K562 (cell line): ENCODE measurements around the gene PSAP. TPM values are rescaled to one million over a fixed set of nuclear protein-coding genes. Genes with fewer than 3 reads are reported as not detected.

Experiments used
- ATAC-seq: fragments of 200-7000 bp; cut with Tn5 transposase; 3 replicates; pipeline ENCODE4 v1.9.1; 2020; ENCODE audit warnings: moderate library complexity
- BruUV-seq: library from RNA; stranded (reverse); fragments of 400-500 nt; replicated peaks from 2 replicates; lab custom pipeline; 2021; lab: Mats Ljungman, UMichigan
- CTCF ChIA-PET: fragments of 300-600 bp; formaldehyde crosslinking; extraction: SDS; loops from one replicate; lab custom pipeline; 2021; ENCODE audit warnings: low intra/inter-chr PET ratio; lab: Yijun Ruan, JAX
- POLR2A ChIA-PET: fragments of 300-600, 350-650 bp; sonication (Branson Sonifier 250); formaldehyde crosslinking; extraction: SDS; loops from one replicate; lab custom pipeline; 2021; ENCODE audit warnings: antibody characterized with exemption, inconsistent platforms; lab: Yijun Ruan, JAX
- DNase-seq, 4 experiments: peaks; one replicate each; pipeline versions ENCODE4 v3.0.0 to v3.0.0-alpha.2; 2011 to 2018; ENCODE audit warnings: low spot score in 3 of 4, mixed read lengths in 3 of 4; ENCODE audit errors: extremely low read depth in 1 of 4
- FAIRE-seq: peaks from 2 replicates; lab custom pipeline; 2011; peaks lifted over from hg19 to GRCh38; lab: Jason Lieb, UNC
- H2AFZ ChIP-seq: 2 replicates; pipeline ENCODE4 v1.6.0; 2011; ENCODE audit warnings: low read depth, low read length, control low read depth, inconsistent platforms
- H3K27ac ChIP-seq: fragments of 200-600 bp; 3 replicates; pipeline ENCODE4 v1.8.0; 2011; ENCODE audit warnings: low read depth, mild to moderate bottlenecking, control low read depth, inconsistent platforms, low read length, moderate library complexity, mixed read lengths; ENCODE audit errors: extremely low read depth
- H3K27me3 ChIP-seq, 2 experiments: fragments of 300-600 bp in 1 of 2; 2 replicates in 1 of 2; 3 replicates in 1 of 2; pipeline versions ENCODE4 v1.6.0 to v1.8.0; 2011; ENCODE audit warnings: inconsistent platforms in 2 of 2, low read length in 2 of 2, mild to moderate bottlenecking in 1 of 2, mixed read lengths in 1 of 2, moderate library complexity in 1 of 2; ENCODE audit not compliant: control insufficient read depth in 2 of 2, insufficient read depth in 2 of 2
- H3K36me3 ChIP-seq: fragments of 300-600 bp; 3 replicates; pipeline ENCODE4 v1.8.0; 2011; ENCODE audit warnings: mild to moderate bottlenecking, low read length, inconsistent platforms; ENCODE audit not compliant: control insufficient read depth, insufficient read depth
- H3K4me1 ChIP-seq, 2 experiments: fragments of 200-600 bp in 1 of 2; replicated peaks in 1 of 2; 2 replicates in 1 of 2; 3 replicates in 1 of 2; pipeline versions ENCODE4 v1.5.1 to v1.8.0; 2011; ENCODE audit warnings: inconsistent platforms in 2 of 2, low read length in 2 of 2, mild to moderate bottlenecking in 1 of 2, mixed read lengths in 1 of 2, moderate library complexity in 1 of 2; ENCODE audit not compliant: control insufficient read depth in 2 of 2, insufficient read depth in 2 of 2
- H3K4me2 ChIP-seq: 2 replicates; pipeline ENCODE4 v1.6.1; 2011; ENCODE audit warnings: low read length, control low read depth, inconsistent platforms, mixed read lengths; ENCODE audit not compliant: insufficient read depth
- H3K4me3 ChIP-seq: fragments of 200-600 bp; sonication (generic), shearing (Covaris generic); 2 replicates; pipeline ENCODE4 v1.5.1; 2016; ENCODE audit warnings: control low read depth, inconsistent platforms
- H3K79me2 ChIP-seq: fragments of 200-600 bp; 3 replicates; pipeline ENCODE4 v1.8.0; 2011; ENCODE audit warnings: low read length, inconsistent platforms; ENCODE audit not compliant: control insufficient read depth, insufficient read depth
- H3K9ac ChIP-seq, 2 experiments: 2 replicates each; pipeline versions ENCODE4 v1.6.0 to v1.6.1; 2011; ENCODE audit warnings: low read depth in 2 of 2, low read length in 2 of 2, control low read depth in 1 of 2, inconsistent platforms in 1 of 2, mild to moderate bottlenecking in 1 of 2, mixed read lengths in 1 of 2; ENCODE audit not compliant: insufficient read depth in 1 of 2
- H3K9me1 ChIP-seq: one replicate; pipeline ENCODE4 v1.6.0; 2011; ENCODE audit warnings: inconsistent platforms, mild to moderate bottlenecking, low read length, moderate library complexity; ENCODE audit not compliant: control insufficient read depth, insufficient read depth
- H3K9me3 ChIP-seq: replicated peaks from 2 replicates; pipeline ENCODE4 v1.5.1; 2011; ENCODE audit warnings: low read depth, low read length, inconsistent platforms; ENCODE audit not compliant: control insufficient read depth, insufficient read depth
- H4K20me1 ChIP-seq: replicated peaks from 2 replicates; pipeline ENCODE4 v1.6.1; 2011; ENCODE audit warnings: low read length, inconsistent platforms, mixed read lengths; ENCODE audit not compliant: control insufficient read depth, insufficient read depth
- ATF3 ChIP-seq, 2 experiments: fragments of 450-650 bp in 1 of 2; sonication (generic) in 1 of 2; formaldehyde crosslinking in 1 of 2; IDR thresholded peaks in 1 of 2; conservative IDR thresholded peaks in 1 of 2; 2 replicates each; pipeline versions ENCODE4 v1.6.1 to v1.8.1; 2016 to 2023; ENCODE audit warnings: mild to moderate bottlenecking in 2 of 2, moderate library complexity in 2 of 2, inconsistent platforms in 1 of 2, missing genetic modification reagents in 1 of 2
- CHCHD3 ChIP-seq: fragments of 250-450 bp; sonication (Bioruptor Pico); IDR thresholded peaks from 2 replicates; pipeline ENCODE4 v2.1.2; 2022; ENCODE audit warnings: mild to moderate bottlenecking
- EHMT2 ChIP-seq: fragments of 450-650 bp; IDR thresholded peaks from 2 replicates; pipeline ENCODE4 v1.6.1; 2018; ENCODE audit warnings: antibody characterized with exemption
- FOSL1 ChIP-seq: fragments of 200-800 bp; sonication (Bioruptor generic); conservative IDR thresholded peaks from 2 replicates; pipeline ENCODE4 v1.6.1; 2016; ENCODE audit warnings: missing genetic modification characterization, missing compliant biosample characterization
- FOXJ2 ChIP-seq: fragments of 200-800 bp; sonication (Bioruptor generic); IDR thresholded peaks from 2 replicates; pipeline ENCODE4 v1.6.1; 2016; ENCODE audit warnings: missing genetic modification characterization, missing compliant biosample characterization
- MAFK ChIP-seq: IDR thresholded peaks from 2 replicates; pipeline ENCODE4 v1.6.1; 2011; ENCODE audit warnings: low read length, improper control_type of control experiment
- NFIX ChIP-seq: fragments of 250-450 bp; sonication (Bioruptor Pico); IDR thresholded peaks from 2 replicates; pipeline ENCODE4 v1.4.0; 2020; ENCODE audit warnings: low read depth, mild to moderate bottlenecking, moderate library complexity
- RBBP5 ChIP-seq: fragments of 200-600 bp; sonication (generic); IDR thresholded peaks from 2 replicates; pipeline ENCODE4 v1.6.1; 2012; ENCODE audit warnings: borderline replicate concordance, mild to moderate bottlenecking, low read length, control low read depth, inconsistent platforms; ENCODE audit not compliant: insufficient read depth, poor library complexity, severe bottlenecking
- RBFOX2 ChIP-seq: fragments of 200-400 bp; formaldehyde crosslinking; IDR thresholded peaks from 2 replicates; pipeline ENCODE4 v1.6.1; 2017; ENCODE audit warnings: low read depth, mild to moderate bottlenecking, low read length, moderate library complexity
- SMARCA4 ChIP-seq: fragments of 450-650 bp; IDR thresholded peaks from 2 replicates; pipeline ENCODE4 v1.6.1; 2016
- SPI1 ChIP-seq: IDR thresholded peaks from 2 replicates; pipeline ENCODE4 v1.6.1; 2011; ENCODE audit warnings: low read depth, low read length, control low read depth, borderline replicate concordance
- ZNF280B ChIP-seq: fragments of 250-450 bp; sonication (Bioruptor Pico); IDR thresholded peaks from 2 replicates; pipeline ENCODE4 v1.5.1; 2021; ENCODE audit warnings: mild to moderate bottlenecking
- ZNF696 ChIP-seq: fragments of 250-450 bp; sonication (Bioruptor Pico); conservative IDR thresholded peaks from 2 replicates; pipeline ENCODE4 v1.4.0; 2020; ENCODE audit warnings: mild to moderate bottlenecking, moderate library complexity
- WGBS: fragments of 100-300 bp; shearing (Covaris generic); methylation state at CpG from one replicate; pipeline ENCODE4 v1.1.6; 2016; ENCODE audit warnings: low coverage, mixed read lengths; ENCODE audit not compliant: insufficient coverage; ENCODE audit errors: missing lambda C conversion rate; 5-methylcytosine and 5-hydroxymethylcytosine counted together
- in situ Hi-C: fragments of 300-500 bp; cut with MboI; formaldehyde crosslinking; loops from 4 replicates; pipeline ENCODE4 v1.15.0; 2018; ENCODE audit warnings: inconsistent platforms, mixed read lengths
- intact Hi-C: fragments of 100-400 bp; cut with micrococcal nuclease; formaldehyde crosslinking; loops from 2 replicates; pipeline ENCODE4 v1.14.2; 2022
- polyA plus RNA-seq, 8 experiments: library from polyadenylated mRNA; depleted of rRNA in 4 of 8; stranded (reverse) in 5 of 8; unstranded in 3 of 8; fragments of >200 nt; fragmentation: Nextera tagmentation in 2 of 8; fragmentation: Illumina TruSeq in 1 of 8; extraction: Ambion mirVana in 2 of 8; extraction: Trizol in 1 of 8; gene quantifications; 2 replicates each; pipeline versions ENCODE4 v1.2.1 to v1.2.3, GENCODE V29; 2011 to 2014; ENCODE audit warnings: inconsistent platforms in 1 of 8, missing spikeins in 1 of 8
- total RNA-seq, 7 experiments: library from RNA; depleted of rRNA in 6 of 7; stranded (reverse); fragments of >200 nt in 6 of 7; fragmentation: Illumina TruSeq in 2 of 7; extraction: Trizol in 2 of 7; gene quantifications; 2 replicates each; pipeline versions ENCODE4 v1.2.1 to v1.2.3, GENCODE V29; 2011 to 2021; ENCODE audit warnings: low replicate concordance in 1 of 7

The PSAP gene
- total and polyA plus RNA-seq, 9 of the 15 experiments (the other 6 are each of a cell fraction or from before 2014, with no cell fraction given), result 245 to 700 (median 429) TPM

- TF ChIP-seq NFIX (CRISPR knock-in tag) (no peak), RBFOX2 (peak; percentile 45), EHMT2 (0 out of 2 replicates have a peak, but pooled peaks have one; percentile 6), MAFK (peak; percentile 44; the same call in 1 of the 2 replicates), RBBP5 (no peak), ATF3 (IDR thresholded peaks at IDR 0.05) (no peak), ATF3 (CRISPR knock-in tag; conservative IDR thresholded peaks at IDR 0.05) (no peak), FOSL1 (tag) (peak; percentile 50; the same call in 1 of the 2 replicates)
Observed at GRCh38 chr10:71805776-71806703, 45.0 kb downstream of the PSAP start (continued).

DNA sequence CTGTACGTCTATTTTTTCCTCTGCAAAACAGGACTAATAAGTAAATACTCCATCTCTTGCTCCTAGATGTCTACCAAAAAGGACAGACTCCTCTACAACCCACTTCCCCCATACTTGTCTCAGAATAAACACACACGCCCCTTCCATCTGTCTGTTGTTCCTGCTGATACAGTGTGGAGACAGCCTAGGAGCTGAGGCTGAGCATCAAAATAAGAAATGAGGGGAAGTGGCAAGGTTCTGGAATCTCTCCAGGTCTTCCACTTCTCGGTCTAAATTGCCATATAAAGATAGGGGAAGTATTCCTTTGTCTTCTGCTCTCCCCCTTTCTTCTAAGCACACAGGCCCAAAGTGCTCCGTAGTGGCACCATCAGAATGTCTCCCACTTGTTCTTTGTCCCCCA lies 47.0 kb downstream of the PSAP start:
- Histone ChIP-seq H3K27ac (no peak overlapping the region), H3K4me1 (peaks cover 17 to 33% of the 10 kb centered on the region in 2 experiments), H4K20me1 (no peaks in the 10 kb centered on the region), H3K36me3 (no peaks in the 10 kb centered on the region), H3K4me3 (no peak overlapping the region), H3K9me3 (no peaks in the 10 kb centered on the region; the same call in 1 of the 2 replicates), H3K4me2 (no peak overlapping the region), H3K9me1 (peaks cover 3% of the 10 kb centered on the region), H2AFZ (no peak overlapping the region), H3K9ac (no peak overlapping the region), H3K79me2 (no peaks in the 10 kb centered on the region), H3K27me3 (no peaks in the 10 kb centered on the region)
- ATAC-seq, result no peak
- BruUV-seq, result no TSS peak
- 11% methylated on average over 4 of the region's 4 CpGs for WGBS
- no peak for FAIRE-seq
- intact Hi-C loops, result no loop called here
- no peak for DNase-seq
- CTCF ChIA-PET, result no interaction called here
- POLR2A ChIA-PET, result interaction anchor here (0.6 to 0.9 kb wide), 2 partner anchors 12 to 31 kb away, joined by 3 to 4 read pairs; partner anchors contain the start of gene VSIR
- in situ Hi-C loops, result no loop called here
- no peak for TF ChIP-seq CHCHD3 (CRISPR knock-in tag)
- TF ChIP-seq SPI1, result peak; percentile 42; the same call in 1 of the 2 replicates
- no peak for TF ChIP-seq FOXJ2 (tag)
- no peak for TF ChIP-seq SMARCA4
- TF ChIP-seq ZNF280B (CRISPR knock-in tag), result no peak
- TF ChIP-seq ZNF696 (CRISPR knock-in tag), result no peak
